ENCODE results near the gene MAP3K19.
"Not testable (repeated sequence)": the region's sequence is repeated elsewhere in the genome, so short reads cannot be mapped to it uniquely, and the experiment has no call there.

MAP3K19 gene

GRCh38 chr2:135047300-135047699, at the start of gene MAP3K19:
TSS of gene MAP3K19 (minus strand) at chr2:135047447. CDS start at chr2:135024647, 22,800 bp downstream.
- no peak for DNase-seq

GRCh38 chr2:135096665-135097446, 49.6 kb upstream of the MAP3K19 start:
- no peak for DNase-seq

GRCh38 chr2:135095591-135095990, 48.3 kb upstream of the MAP3K19 start:
- no peak for DNase-seq

- no peak for DNase-seq
These were observed 47.3 kb upstream of the MAP3K19 start for GRCh38 chr2:135094508-135094907.

- no peak for DNase-seq
These were observed 46.6 kb upstream of the MAP3K19 start for GRCh38 chr2:135093670-135094330.

GRCh38 chr2:135093193-135093592, 45.9 kb upstream of the MAP3K19 start:
- DNase-seq: no peak

- DNase-seq: no peak
These were observed 44.4 kb upstream of the MAP3K19 start for GRCh38 chr2:135091681-135092080.

- DNase-seq: not testable (repeated sequence)
These were observed 42.4 kb upstream of the MAP3K19 start for GRCh38 chr2:135089597-135089996.

- DNase-seq: no peak
These were observed 39.0 kb upstream of the MAP3K19 start for GRCh38 chr2:135086222-135086621.

GRCh38 chr2:135078417-135078816, 31.2 kb upstream of the MAP3K19 start:
- no peak for DNase-seq

GRCh38 chr2:135076556-135076955, 29.3 kb upstream of the MAP3K19 start:
- DNase-seq: no peak

- no peak for DNase-seq
These were observed 27.0 kb upstream of the MAP3K19 start for GRCh38 chr2:135074216-135074615.

GRCh38 chr2:135072125-135072997, 25.1 kb upstream of the MAP3K19 start:
- DNase-seq: no peak

GRCh38 chr2:135066710-135067109, 19.5 kb upstream of the MAP3K19 start:
- no peak for DNase-seq

GRCh38 chr2:135064149-135064548, 16.9 kb upstream of the MAP3K19 start:
- no peak for DNase-seq

GRCh38 chr2:135063210-135063609, 16.0 kb upstream of the MAP3K19 start:
- no peak for DNase-seq

- no peak for DNase-seq
These were observed 12.3 kb upstream of the MAP3K19 start for GRCh38 chr2:135059577-135059976.

- DNase-seq: no peak
These were observed 9.5 kb upstream of the MAP3K19 start for GRCh38 chr2:135056790-135057189.

- DNase-seq: no peak
These were observed 8.0 kb upstream of the MAP3K19 start for GRCh38 chr2:135055182-135055786.

GRCh38 chr2:135052997-135053474, 5.8 kb upstream of the MAP3K19 start:
- no peak for DNase-seq

GRCh38 chr2:135052042-135052876, 5.0 kb upstream of the MAP3K19 start, which contains the start of gene RAB3GAP1:
TSS of gene RAB3GAP1 (plus strand) at chr2:135052292. CDS start at chr2:135052308, 16 bp downstream.
- DNase-seq: peak in 1 of 2 experiments; percentile 36

- no peak for DNase-seq
These were observed 3.4 kb upstream of the MAP3K19 start for GRCh38 chr2:135050684-135051083.

Measured in NCI-H187 (cell line).